Body of pancreas (tissue), 4 donors: ENCODE measurements around the gene POLD2.

ENCODE experiments used
- CTCF ChIP-seq, 7 experiments: fragments of 450-650 bp in 4 of 7; fragments of 200-600 bp in 3 of 7; sonication (generic) in 3 of 7; IDR thresholded peaks; one replicate each; pipeline ENCODE4 v1.5.1; 2016 to 2019; ENCODE audit warnings: antibody characterized with exemption in 7 of 7
- POLR2A ChIP-seq, 3 donors: fragments of 450-650 bp; IDR thresholded peaks; one replicate each; pipeline ENCODE4 v1.6.1; 2016; ENCODE audit warnings: antibody characterized with exemption in 3 of 3, mild to moderate bottlenecking in 2 of 3

GRCh38 chr7:44148166-44148565, 24.8 kb upstream of the POLD2 start:
- no peak for TF ChIP-seq CTCF (IDR thresholded peaks at IDR 0.05)
- no peak for TF ChIP-seq POLR2A (IDR thresholded peaks at IDR 0.05)
